AG10803 (cell line): ENCODE measurements around the gene IST1.

Experiments used
- DNase-seq: peaks from one replicate; pipeline ENCODE4 v3.0.0; 2010; ENCODE audit warnings: low read depth
- H3K4me3 ChIP-seq: 2 replicates; pipeline ENCODE4 v1.5.1; 2011; ENCODE audit warnings: mild to moderate bottlenecking, low read length, control low read depth
- TF ChIP-seq, protein P1 (sequence below): conservative IDR thresholded peaks from 2 replicates; pipeline ENCODE4 v1.5.1; 2011; ENCODE audit warnings: mild to moderate bottlenecking, low read length, control low read depth, inconsistent platforms

Gene IST1

GRCh38 chr16:71880176-71880575 lies 15.2 kb upstream of the IST1 start:
- DNase-seq: no peak
- TF ChIP-seq, protein P1, sequence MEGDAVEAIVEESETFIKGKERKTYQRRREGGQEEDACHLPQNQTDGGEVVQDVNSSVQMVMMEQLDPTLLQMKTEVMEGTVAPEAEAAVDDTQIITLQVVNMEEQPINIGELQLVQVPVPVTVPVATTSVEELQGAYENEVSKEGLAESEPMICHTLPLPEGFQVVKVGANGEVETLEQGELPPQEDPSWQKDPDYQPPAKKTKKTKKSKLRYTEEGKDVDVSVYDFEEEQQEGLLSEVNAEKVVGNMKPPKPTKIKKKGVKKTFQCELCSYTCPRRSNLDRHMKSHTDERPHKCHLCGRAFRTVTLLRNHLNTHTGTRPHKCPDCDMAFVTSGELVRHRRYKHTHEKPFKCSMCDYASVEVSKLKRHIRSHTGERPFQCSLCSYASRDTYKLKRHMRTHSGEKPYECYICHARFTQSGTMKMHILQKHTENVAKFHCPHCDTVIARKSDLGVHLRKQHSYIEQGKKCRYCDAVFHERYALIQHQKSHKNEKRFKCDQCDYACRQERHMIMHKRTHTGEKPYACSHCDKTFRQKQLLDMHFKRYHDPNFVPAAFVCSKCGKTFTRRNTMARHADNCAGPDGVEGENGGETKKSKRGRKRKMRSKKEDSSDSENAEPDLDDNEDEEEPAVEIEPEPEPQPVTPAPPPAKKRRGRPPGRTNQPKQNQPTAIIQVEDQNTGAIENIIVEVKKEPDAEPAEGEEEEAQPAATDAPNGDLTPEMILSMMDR: no peak
- H3K4me3 ChIP-seq: no peak overlapping the region

DNA sequence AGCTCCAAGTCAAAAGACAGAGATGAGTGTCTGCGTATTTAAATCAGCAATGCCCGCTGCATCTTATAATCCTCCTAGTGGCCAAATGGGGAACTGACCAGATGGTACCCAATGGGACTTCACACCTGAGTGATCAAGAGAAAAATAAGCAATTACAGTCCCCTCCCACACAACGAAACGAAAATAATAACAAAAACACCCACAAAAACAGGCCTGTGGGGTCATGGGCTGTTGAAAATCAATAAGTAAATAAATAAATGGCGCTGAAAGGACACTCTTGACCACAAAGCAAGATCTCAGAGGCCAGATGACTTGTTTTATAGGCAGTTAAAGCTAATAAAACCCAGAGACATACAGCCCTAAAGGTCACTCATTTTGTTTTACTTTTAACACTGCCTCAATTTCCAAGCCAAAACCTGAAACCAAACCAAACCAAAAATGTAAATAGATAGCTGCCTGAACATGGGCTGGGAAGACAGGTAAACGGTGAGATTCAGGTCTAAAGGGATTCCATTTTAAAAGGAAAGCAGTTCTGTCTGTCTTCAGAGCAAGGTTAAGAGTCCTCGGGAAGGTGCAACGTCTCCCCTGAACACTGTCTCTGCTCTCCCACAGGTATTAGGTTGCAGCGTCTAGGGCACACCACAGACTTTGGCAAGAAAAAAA lies 12.7 kb upstream of the IST1 start:
- TF ChIP-seq, protein P1: peak; percentile 94
- peak; percentile 73 for DNase-seq
- H3K4me3 ChIP-seq: peak overlapping the region; percentile 80

DNA sequence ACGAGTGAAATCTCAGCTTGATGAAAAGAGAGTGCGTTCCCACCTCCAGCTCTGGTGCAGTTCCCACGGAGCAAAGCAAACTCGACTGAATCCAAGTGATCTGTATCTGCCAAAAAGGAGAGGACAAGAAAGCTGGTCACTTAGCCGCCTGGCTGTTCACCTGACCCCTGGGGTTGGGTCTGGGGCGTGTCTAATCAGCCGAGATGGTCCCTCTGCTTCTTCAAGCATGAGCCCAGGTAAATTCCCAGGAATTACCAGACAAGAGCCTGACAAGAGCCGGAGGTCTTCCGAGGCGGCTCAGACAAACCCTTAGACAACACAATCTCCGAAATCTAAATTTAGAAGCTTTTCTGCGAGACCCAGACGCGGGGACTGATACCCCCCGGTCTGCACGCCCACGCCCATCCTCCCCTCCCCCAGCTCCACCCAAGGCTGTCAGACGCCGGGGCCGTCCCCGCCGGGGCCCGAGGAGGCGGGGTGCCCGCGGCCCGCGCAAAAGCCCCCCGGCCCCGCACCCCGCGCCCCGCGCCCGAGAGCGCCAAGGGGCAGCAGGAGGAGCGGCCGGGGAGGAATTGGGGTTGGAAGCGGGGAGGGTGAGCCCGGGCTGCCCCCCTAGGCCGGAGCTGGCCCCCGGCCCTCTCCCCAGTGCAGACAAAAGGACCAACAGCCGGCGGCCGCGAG lies 12.0 kb upstream of the IST1 start:
- H3K4me3 ChIP-seq: peak overlapping the region; percentile 80
- TF ChIP-seq, protein P1: peak; percentile 37; the same call in 1 of the 2 replicates
- peak; percentile 8 for DNase-seq

DNA sequence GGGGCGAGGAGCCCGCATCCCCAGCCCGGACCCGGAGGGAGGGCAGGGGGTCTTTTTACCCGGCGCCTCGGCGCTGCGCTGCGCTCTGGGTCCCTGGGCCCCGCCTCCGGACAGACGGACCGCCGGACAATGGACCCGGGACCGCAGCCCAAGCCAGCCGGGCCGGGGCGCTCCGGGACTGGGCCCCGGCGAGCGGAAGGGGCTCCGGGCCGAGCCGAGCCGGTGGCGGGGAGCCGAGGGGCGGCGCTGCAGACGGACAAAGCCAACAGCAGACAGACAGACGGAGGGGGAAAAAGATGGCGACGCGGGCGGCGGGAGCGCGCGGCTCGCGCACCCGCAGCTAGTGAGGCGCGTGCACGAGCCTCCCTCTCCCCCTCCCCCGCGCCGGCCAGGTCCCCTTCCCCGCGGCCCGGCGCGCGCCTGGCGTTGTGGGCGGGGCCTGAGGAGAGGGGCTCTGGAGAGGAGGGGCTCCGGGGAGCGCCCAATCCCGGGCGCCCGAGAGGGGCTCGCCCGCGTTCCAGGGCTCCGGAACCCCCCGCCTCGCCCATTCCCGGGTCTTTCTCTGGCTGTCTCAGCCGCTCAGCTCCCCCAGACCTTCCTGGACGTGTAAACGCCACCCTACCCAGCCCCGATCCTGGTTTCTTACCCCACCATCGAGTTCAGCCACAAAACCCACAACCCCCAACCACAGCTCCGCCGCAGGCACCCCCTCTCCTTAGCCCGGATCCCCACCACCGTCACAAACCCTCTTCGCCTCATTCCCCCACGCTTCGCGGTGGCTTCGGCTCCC lies 11.3 kb upstream of the IST1 start, which contains the start of gene ZNF821:
TSS of gene ZNF821 (minus strand) at position 334 of the 790 bp plus-strand sequence. CDS start 4,236 bp downstream, outside the sequence.
- TF ChIP-seq, protein P1: no peak
- peak within 1 kb of the TSS; percentile 80 for H3K4me3 ChIP-seq
- DNase-seq: peak; percentile 63

GRCh38 chr16:71885261-71885650 lies 10.1 kb upstream of the IST1 start:
- TF ChIP-seq, protein P1: no peak
- no peak for DNase-seq
- H3K4me3 ChIP-seq: no peak overlapping the region

DNA sequence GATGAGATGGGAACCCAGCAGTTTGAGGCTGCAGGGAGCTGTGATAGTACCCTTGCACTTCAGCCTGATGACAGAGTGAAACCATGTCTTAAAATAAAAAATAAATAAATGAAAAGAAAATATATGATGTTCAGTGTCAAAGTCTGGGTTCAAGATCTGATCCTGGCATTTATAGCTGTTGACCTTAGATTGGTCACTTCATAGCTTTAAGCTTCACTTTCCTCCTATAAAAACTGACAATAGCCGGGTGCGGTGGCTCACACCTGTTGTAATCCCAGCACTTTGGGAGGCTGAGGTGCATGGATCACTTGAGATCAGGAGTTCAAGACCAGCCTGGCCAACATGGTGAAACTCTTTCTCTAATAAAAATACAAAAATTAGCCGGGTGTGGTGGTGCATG lies 6.2 kb upstream of the IST1 start:
- DNase-seq: no peak
- TF ChIP-seq, protein P1: no peak
- no peak overlapping the region for H3K4me3 ChIP-seq
